IMR-90 (cell line): Measurements from ENCODE around the gene WDR48. TPM values are rescaled to one million over a fixed set of nuclear protein-coding genes. Genes with fewer than 3 reads are reported as not detected.

Source experiments
- ATAC-seq: fragments of 200-7000 bp; cut with Tn5 transposase; 2 replicates; pipeline ENCODE4 v1.9.1; 2020; ENCODE audit warnings: low read depth, mild to moderate bottlenecking, moderate library complexity
- BruUV-seq: library from RNA; stranded (reverse); fragments of 400-500 nt; replicated peaks from 2 replicates; lab custom pipeline; 2021; lab: Mats Ljungman, UMichigan
- CTCF ChIA-PET: fragments of 300-600 bp; formaldehyde crosslinking; extraction: SDS; loops from one replicate; lab custom pipeline; 2021; ENCODE audit warnings: antibody characterized with exemption; lab: Yijun Ruan, JAX
- POLR2A ChIA-PET: fragments of 300-600 bp; sonication (Branson Sonifier 250); formaldehyde crosslinking; loops from one replicate; lab custom pipeline; 2022; ENCODE audit warnings: antibody characterized with exemption; ENCODE audit not compliant: unreplicated experiment; lab: Charles Lee
- DNase-seq: peaks from one replicate; pipeline ENCODE4 v3.0.0; 2013
- H2AFZ ChIP-seq: replicated peaks from 2 replicates; pipeline ENCODE3; 2013; ENCODE audit warnings: low read length, mild to moderate bottlenecking; ENCODE audit not compliant: poor library complexity
- H2AK5ac ChIP-seq: 2 replicates; pipeline ENCODE4 v1.6.1; 2013; ENCODE audit warnings: low read depth, low read length, inconsistent platforms
- H2AK9ac ChIP-seq: replicated peaks from 2 replicates; pipeline ENCODE3; 2013; ENCODE audit warnings: mild to moderate bottlenecking, low read depth, low read length, moderate library complexity; ENCODE audit not compliant: poor library complexity
- H2BK120ac ChIP-seq: 2 replicates; pipeline ENCODE4 v1.6.1; 2013; ENCODE audit warnings: low read depth, low read length, inconsistent platforms
- H2BK15ac ChIP-seq: 3 replicates; pipeline ENCODE4 v1.6.1; 2013; ENCODE audit warnings: low read depth, low read length, inconsistent platforms
- H2BK20ac ChIP-seq: 2 replicates; pipeline ENCODE4 v1.6.1; 2013; ENCODE audit warnings: low read depth, mild to moderate bottlenecking, inconsistent platforms, low read length, moderate library complexity
- H2BK5ac ChIP-seq: 2 replicates; pipeline ENCODE4 v1.6.1; 2013; ENCODE audit warnings: mild to moderate bottlenecking, low read depth, low read length, inconsistent platforms; ENCODE audit not compliant: poor library complexity, severe bottlenecking
- H3K14ac ChIP-seq: replicated peaks from 2 replicates; pipeline ENCODE4 v1.6.1; 2013; ENCODE audit warnings: low read depth, low read length, inconsistent platforms
- H3K18ac ChIP-seq: 2 replicates; pipeline ENCODE4 v1.6.1; 2013; ENCODE audit warnings: low read depth, low read length, control low read depth
- H3K23ac ChIP-seq: 2 replicates; pipeline ENCODE4 v1.6.1; 2013; ENCODE audit warnings: low read depth, low read length, inconsistent platforms
- H3K27ac ChIP-seq: 2 replicates; pipeline ENCODE4 v1.5.1; 2013; ENCODE audit warnings: mild to moderate bottlenecking, control low read depth, low read length; ENCODE audit not compliant: insufficient read depth
- H3K27me3 ChIP-seq: 2 replicates; pipeline ENCODE4 v1.6.1; 2013; ENCODE audit warnings: low read length; ENCODE audit not compliant: control insufficient read depth, insufficient read depth
- H3K36me3 ChIP-seq: 2 replicates; pipeline ENCODE4 v1.6.1; 2013; ENCODE audit warnings: low read length, mixed read lengths; ENCODE audit not compliant: control insufficient read depth, insufficient read depth
- H3K4ac ChIP-seq: 2 replicates; pipeline ENCODE4 v1.6.1; 2013; ENCODE audit warnings: low read depth, low read length, inconsistent platforms
- H3K4me1 ChIP-seq: 2 replicates; pipeline ENCODE4 v1.6.1; 2013; ENCODE audit warnings: low read length, mixed read lengths; ENCODE audit not compliant: control insufficient read depth, insufficient read depth
- H3K4me2 ChIP-seq: 2 replicates; pipeline ENCODE4 v1.6.1; 2013; ENCODE audit warnings: low read depth, mild to moderate bottlenecking, control low read depth, low read length, moderate library complexity
- H3K4me3 ChIP-seq: 2 replicates; pipeline ENCODE4 v1.5.1; 2013; ENCODE audit warnings: low read depth, mild to moderate bottlenecking, control low read depth, low read length, moderate library complexity; ENCODE audit not compliant: insufficient read depth
- H3K56ac ChIP-seq: 2 replicates; pipeline ENCODE4 v1.6.1; 2013; ENCODE audit warnings: low read length, inconsistent platforms; ENCODE audit not compliant: insufficient read depth; ENCODE audit errors: extremely low read depth
- H3K79me1 ChIP-seq, 2 experiments: 2 replicates each; pipeline ENCODE4 v1.6.1; 2013; ENCODE audit warnings: low read length in 2 of 2, inconsistent platforms in 1 of 2, low read depth in 1 of 2
- H3K9ac ChIP-seq: 2 replicates; pipeline ENCODE4 v1.6.1; 2013; ENCODE audit warnings: low read depth, low read length, control low read depth
- H3K9me1 ChIP-seq: 2 replicates; pipeline ENCODE4 v1.6.1; 2013; ENCODE audit warnings: low read length, inconsistent platforms; ENCODE audit not compliant: insufficient read depth
- H3K9me3 ChIP-seq: 2 replicates; pipeline ENCODE4 v1.6.1; 2013; ENCODE audit warnings: low read length; ENCODE audit not compliant: control insufficient read depth, insufficient read depth
- H4K20me1 ChIP-seq: 2 replicates; pipeline ENCODE4 v1.6.1; 2013; ENCODE audit warnings: low read length, inconsistent platforms; ENCODE audit not compliant: insufficient read depth
- H4K5ac ChIP-seq: 2 replicates; pipeline ENCODE4 v1.6.1; 2013; ENCODE audit warnings: mild to moderate bottlenecking, low read depth, low read length, control low read depth
- H4K8ac ChIP-seq, 2 experiments: 2 replicates each; pipeline ENCODE4 v1.6.1; 2013; ENCODE audit warnings: low read depth in 2 of 2, low read length in 2 of 2, control low read depth in 1 of 2, inconsistent platforms in 1 of 2
- H4K91ac ChIP-seq: 2 replicates; pipeline ENCODE4 v1.6.1; 2013; ENCODE audit warnings: low read depth, low read length, inconsistent platforms; ENCODE audit not compliant: insufficient read depth
- FOS ChIP-seq: fragments of 150-350 bp; IDR thresholded peaks from 2 replicates; pipeline ENCODE4 v1.6.1; 2016; ENCODE audit warnings: low read depth, low read length
- MAFK ChIP-seq: IDR thresholded peaks from 2 replicates; pipeline ENCODE4 v1.6.1; 2012; ENCODE audit warnings: low read depth, low read length, improper control_type of control experiment
- RCOR1 ChIP-seq: IDR thresholded peaks from 2 replicates; pipeline ENCODE4 v1.6.1; 2012; ENCODE audit warnings: mild to moderate bottlenecking, low read length, improper control_type of control experiment; ENCODE audit not compliant: insufficient replicate concordance
- WGBS, 2 experiments: methylation state at CpG; one replicate each; pipeline versions ENCODE4 v1.1.5 to v1.1.7; 2013; ENCODE audit warnings: missing lambda C conversion rate in 2 of 2; ENCODE audit not compliant: insufficient read length in 1 of 2; ENCODE audit errors: extremely low coverage in 2 of 2; 5-methylcytosine and 5-hydroxymethylcytosine counted together
- dilution Hi-C: fragments of 300-500 bp; cut with HindIII; formaldehyde crosslinking; loops from one replicate; pipeline ENCODE4 v1.14.3; 2018; ENCODE audit warnings: low sequenced_read_pairs; ENCODE audit not compliant: unreplicated experiment
- in situ Hi-C: fragments of 300-500 bp; cut with MboI; formaldehyde crosslinking; loops from 3 replicates; pipeline ENCODE4 v1.14.3; 2019; ENCODE audit warnings: low sequenced_read_pairs, inconsistent platforms, mixed read lengths
- intact Hi-C: fragments of 100-400 bp; cut with micrococcal nuclease; formaldehyde crosslinking; loops from 2 replicates; pipeline ENCODE4 v1.10.0; 2022
- polyA plus RNA-seq, 3 experiments: library from polyadenylated mRNA; depleted of rRNA; stranded (reverse); fragments of >200 nt; gene quantifications; 2 replicates each; pipeline ENCODE4 v1.2.3, GENCODE V29; 2012; ENCODE audit warnings: low replicate concordance in 1 of 3
- total RNA-seq: library from RNA; depleted of rRNA; stranded (reverse); fragments of >200 nt; gene quantifications from 2 replicates; pipeline ENCODE4 v1.2.3, GENCODE V29; 2012
- TF ChIP-seq, protein P1 (sequence below): fragments of 150-350 bp; IDR thresholded peaks from 2 replicates; pipeline ENCODE4 v1.6.1; 2017; ENCODE audit warnings: mild to moderate bottlenecking, antibody characterized with exemption, low read length, low read depth

Gene WDR48
- total and polyA plus RNA-seq, 2 of the 4 experiments (the other 2 are of a cell fraction): 14.4 to 41.2 TPM

GRCh38 chr3:39115870-39116269, 64.1 kb downstream of the WDR48 start:
- in situ Hi-C loops: no loop called here
- no peak for ATAC-seq
- no peak overlapping the region for H4K91ac ChIP-seq

More at GRCh38 chr3:39115870-39116269, 64.1 kb downstream of the WDR48 start:
- H3K9me3 ChIP-seq: no peaks in the 10 kb centered on the region
- no peak overlapping the region for H3K9ac ChIP-seq
- no peak overlapping the region for H3K23ac ChIP-seq
- intact Hi-C loops: no loop called here
- H3K79me1 ChIP-seq: no peaks in the 10 kb centered on the region
- no peaks in the 10 kb centered on the region; the same call in 1 of the 2 replicates for H3K9me1 ChIP-seq
- no peak overlapping the region for H2BK20ac ChIP-seq
- no peak overlapping the region for H3K4me2 ChIP-seq
- no peak overlapping the region for H3K4ac ChIP-seq
- ChIA-PET CTCF (interaction anchor here (0.7 to 1.2 kb wide), 3 partner anchors 10 to 51 kb away, joined by 3 to 11 read pairs (median 4); no protein-coding TSS in a partner anchor), POLR2A (interaction anchor here (0.6 kb wide), 3 partner anchors 9 to 420 kb away, joined by 3 read pairs; no protein-coding TSS in a partner anchor)
- H4K5ac ChIP-seq: no peak overlapping the region
- no peak overlapping the region for H3K56ac ChIP-seq
- no peak overlapping the region for H2AK5ac ChIP-seq
- H3K4me3 ChIP-seq: no peak overlapping the region
- no TSS peak for BruUV-seq
- dilution Hi-C loops: no loop called here
- no CpG with 5 or more reads among the region's 3 CpGs for WGBS, 2 experiments
- no peak overlapping the region for H2BK120ac ChIP-seq
- no peak overlapping the region for H2AK9ac ChIP-seq
- no peaks in the 10 kb centered on the region; the same call in 1 of the 2 replicates for H3K36me3 ChIP-seq
- H2BK15ac ChIP-seq: no peak overlapping the region
- H3K18ac ChIP-seq: no peak overlapping the region
- H3K14ac ChIP-seq: no peak overlapping the region
- no peaks in the 10 kb centered on the region for H3K4me1 ChIP-seq
- no peak overlapping the region for H2AFZ ChIP-seq
- no peak for TF ChIP-seq FOS
- TF ChIP-seq, protein P1, sequence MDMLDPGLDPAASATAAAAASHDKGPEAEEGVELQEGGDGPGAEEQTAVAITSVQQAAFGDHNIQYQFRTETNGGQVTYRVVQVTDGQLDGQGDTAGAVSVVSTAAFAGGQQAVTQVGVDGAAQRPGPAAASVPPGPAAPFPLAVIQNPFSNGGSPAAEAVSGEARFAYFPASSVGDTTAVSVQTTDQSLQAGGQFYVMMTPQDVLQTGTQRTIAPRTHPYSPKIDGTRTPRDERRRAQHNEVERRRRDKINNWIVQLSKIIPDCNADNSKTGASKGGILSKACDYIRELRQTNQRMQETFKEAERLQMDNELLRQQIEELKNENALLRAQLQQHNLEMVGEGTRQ: no peak
- TF ChIP-seq RCOR1: no peak
- no peak for TF ChIP-seq MAFK
- H3K27ac ChIP-seq: no peak overlapping the region
- H3K27me3 ChIP-seq: no peaks in the 10 kb centered on the region
- no peak overlapping the region for H4K8ac ChIP-seq
- no peak overlapping the region for H2BK5ac ChIP-seq
- no peak for DNase-seq
- H4K20me1 ChIP-seq: no peaks in the 10 kb centered on the region
